Bronchial epithelial cell (primary cell): ENCODE measurements around the gene ELOF1. TPM values are rescaled to one million over a fixed set of nuclear protein-coding genes. Genes with fewer than 3 reads are reported as not detected.

Experiments
- DNase-seq: peaks from one replicate; pipeline ENCODE4 v3.0.0-alpha.2; 2010; ENCODE audit warnings: low read depth
- FAIRE-seq: peaks from 2 replicates; lab custom pipeline; 2011; peaks lifted over from hg19 to GRCh38; lab: Jason Lieb, UNC
- H3K27me3 ChIP-seq: 2 replicates; pipeline ENCODE4 v1.5.1; 2011; ENCODE audit warnings: low read length; ENCODE audit not compliant: control insufficient read depth, insufficient read depth
- H3K36me3 ChIP-seq: 2 replicates; pipeline ENCODE4 v1.5.1; 2011; ENCODE audit warnings: low read length; ENCODE audit not compliant: control insufficient read depth, insufficient read depth
- H3K4me3 ChIP-seq: 2 replicates; pipeline ENCODE4 v1.5.1; 2011; ENCODE audit warnings: mild to moderate bottlenecking, low read depth, low read length, control low read depth
- CTCF ChIP-seq: IDR thresholded peaks from 2 replicates; pipeline ENCODE4 v1.5.1; 2011; ENCODE audit warnings: mild to moderate bottlenecking, moderate library complexity, low read length, control low read depth, inconsistent platforms; ENCODE audit not compliant: insufficient read depth, severe bottlenecking
- total RNA-seq: library from RNA; depleted of rRNA; stranded (reverse); fragments of >200 nt; gene quantifications from 2 replicates; pipeline ENCODE4 v1.2.1, GENCODE V29; 2014

Gene ELOF1
- total RNA-seq, 1 donor from 2014 or later: 20.3 TPM

- DNase-seq: peak; percentile 67
- peak; percentile 57 for TF ChIP-seq CTCF
- no peak for FAIRE-seq
- Histone ChIP-seq H3K36me3 (peaks cover 4% of the 10 kb centered on the region), H3K27me3 (no peaks in the 10 kb centered on the region), H3K4me3 (no peak overlapping the region)
Measured at GRCh38 chr19:11560404-11561051, 1.5 kb upstream of the ELOF1 start.

GRCh38 chr19:11556634-11557420 lies 2.2 kb downstream of the ELOF1 start:
- H3K27me3 ChIP-seq: no peaks in the 10 kb centered on the region
- no peak for FAIRE-seq
- DNase-seq: no peak
- TF ChIP-seq CTCF: no peak
- H3K4me3 ChIP-seq: no peak overlapping the region
- peaks cover 17% of the 10 kb centered on the region for H3K36me3 ChIP-seq

GRCh38 chr19:11555246-11555645 lies 3.8 kb downstream of the ELOF1 start:
- no peak for TF ChIP-seq CTCF
- DNase-seq: no peak
- Histone ChIP-seq H3K4me3 (no peak overlapping the region), H3K27me3 (no peaks in the 10 kb centered on the region), H3K36me3 (peaks cover 17% of the 10 kb centered on the region)
- FAIRE-seq: no peak

- DNase-seq: no peak
- Histone ChIP-seq H3K36me3 (peaks cover 17% of the 10 kb centered on the region), H3K4me3 (no peak overlapping the region), H3K27me3 (no peaks in the 10 kb centered on the region)
- FAIRE-seq: no peak
- no peak for TF ChIP-seq CTCF
Measured at GRCh38 chr19:11554160-11554559, 4.9 kb downstream of the ELOF1 start.

- TF ChIP-seq CTCF: no peak
- H3K27me3 ChIP-seq: no peaks in the 10 kb centered on the region
- DNase-seq (no peak), FAIRE-seq (no peak)
- no peak overlapping the region for H3K4me3 ChIP-seq
- H3K36me3 ChIP-seq: peaks cover 17% of the 10 kb centered on the region
Measured at GRCh38 chr19:11552666-11553372, 6.2 kb downstream of the ELOF1 start.
